Measurements from ENCODE around the gene IGFLR1. TPM values are rescaled to one million over a fixed set of nuclear protein-coding genes. Genes with fewer than 3 reads are reported as not detected.

The IGFLR1 gene
- total and polyA plus RNA-seq, 2 of the 8 experiments (the other 6 are each of a cell fraction or from before 2014, with no cell fraction given), result 8.4 to 28.9 TPM

- Histone ChIP-seq H4K8ac (ENCODE audit: extremely low read depth, insufficient read depth, low read length) (peak overlapping the region; percentile 81), H3K23ac (ENCODE audit: insufficient read length) (no peak overlapping the region), H3K36me3 (ENCODE audit: control insufficient read depth in 2 of 4, insufficient read depth in 4 of 4, low read length in 3 of 4) (peaks cover 0 to 2% (median under 1%) of the 10 kb centered on the region in 4 experiments; a peak in 2 of 8 replicates), H4K91ac (replicated peaks; ENCODE audit: insufficient read length, low read length) (no peak overlapping the region), H3K56ac (replicated peaks; ENCODE audit: insufficient read length, low read depth, low read length) (no peak overlapping the region), H3K9me3 (ENCODE audit: insufficient read depth in 2 of 2, low read depth in 1 of 2, low read length in 1 of 2) (no peaks in the 10 kb centered on the region), H2BK5ac (ENCODE audit: low read depth, low read length) (peak overlapping the region; percentile 66; the same call in 1 of the 2 replicates), H3K4me1 (replicated peaks in 1 of 4; ENCODE audit: control insufficient read depth in 3 of 4, insufficient read depth in 4 of 4, low read length in 3 of 4) (peaks cover 0 to 6% (median 3%) of the 10 kb centered on the region in 4 experiments; a peak in 4 of 7 replicates), H3K79me2 (ENCODE audit: control insufficient read depth in 1 of 2, insufficient read depth in 2 of 2, low read length in 2 of 2) (peaks cover 0 to 7% of the 10 kb centered on the region in 2 experiments; a peak in 1 of 4 replicates), H2BK15ac (ENCODE audit: low read length) (0 out of 2 replicates have a peak overlapping the region, but pooled peaks have one; percentile 72), H2AK5ac (ENCODE audit: low read depth, low read length) (no peak overlapping the region), H3K18ac (ENCODE audit: extremely low read depth, low read length) (no peak overlapping the region), H3K4me3 (ENCODE audit: extremely low read depth in 1 of 4, insufficient read depth in 2 of 4, low read depth in 3 of 4, low read length in 4 of 4) (peak overlapping the region in 3 of 4 experiments; percentile 65 to 95 (median 80); a peak in 4 of 8 replicates), H3K4ac (replicated peaks; ENCODE audit: insufficient read length, low read depth, low read length) (no peak overlapping the region), H3K27me3 (replicated peaks in 1 of 4; ENCODE audit: control insufficient read depth in 3 of 4, extremely low read depth in 1 of 4, insufficient read depth in 3 of 4, low read length in 3 of 4) (no peaks in the 10 kb centered on the region), H2BK12ac (ENCODE audit: low read depth, low read length) (0 out of 2 replicates have a peak overlapping the region, but pooled peaks have one; percentile 12), H3K9ac (replicated peaks in 1 of 4; ENCODE audit: extremely low read depth in 1 of 4, low read depth in 3 of 4, low read length in 3 of 4) (no peak overlapping the region; a peak in 1 of 7 replicates), H3K79me1 (ENCODE audit: low read depth, low read length) (no peaks in the 10 kb centered on the region; the same call in none of the 2 replicates), H4K5ac (ENCODE audit: insufficient read length, low read depth, low read length) (no peak overlapping the region), H2AFZ (ENCODE audit: low read length) (no peak overlapping the region), H3K14ac (ENCODE audit: insufficient read length) (no peak overlapping the region), H4K20me1 (replicated peaks in 1 of 2; ENCODE audit: control insufficient read depth in 1 of 2, insufficient read depth in 2 of 2, low read length in 2 of 2) (peaks cover 0 to 2% of the 10 kb centered on the region in 2 experiments), H3K23me2 (ENCODE audit: low read depth, low read length) (peaks cover 21% of the 10 kb centered on the region), H2BK120ac (replicated peaks; ENCODE audit: low read depth, low read length) (no peak overlapping the region), H3K27ac (ENCODE audit: low read depth, low read length) (no peak overlapping the region), H3K4me2 (ENCODE audit: insufficient read depth in 1 of 2, low read depth in 2 of 2, low read length in 2 of 2) (peak overlapping the region; percentile 59 to 84), H2BK20ac (ENCODE audit: low read length) (no peak overlapping the region)
- CTCF ChIA-PET (ENCODE audit: partially characterized antibody), result interaction anchor here (0.6 to 2.3 kb wide), 17 partner anchors 9 to 1454 kb away, joined by 3 to 9 read pairs (median 4); partner anchors contain the start of gene HSPB6
- no peak for DNase-seq (ENCODE audit: low read depth in 1 of 2, low spot score in 2 of 2)
- FAIRE-seq, result no peak
- no peak for TF ChIP-seq CBX8 (IDR thresholded peaks at IDR 0.05; ENCODE audit: borderline replicate concordance, low read depth, low read length)
- no peak for TF ChIP-seq KDM4A (IDR thresholded peaks at IDR 0.05; ENCODE audit: low read depth, low read length, severe bottlenecking)
- no peak for TF ChIP-seq CEBPB (IDR thresholded peaks at IDR 0.05; ENCODE audit: low read depth, low read length)
- no peak for TF ChIP-seq KDM5A (IDR thresholded peaks at IDR 0.05; ENCODE audit: low read length)
- TF ChIP-seq HDAC2 (IDR thresholded peaks at IDR 0.05; ENCODE audit: borderline replicate concordance in 1 of 2, low read depth in 2 of 2, low read length in 2 of 2), result no peak
- TF ChIP-seq TAF7 (optimal IDR thresholded peaks at IDR 0.05; ENCODE audit: borderline replicate concordance, low read depth, low read length), result no peak
- no peak for TF ChIP-seq SIN3A (conservative IDR thresholded peaks at IDR 0.05 in 1 of 2, IDR thresholded peaks at IDR 0.05 in 1 of 2; ENCODE audit: low read depth in 1 of 2, low read length in 2 of 2)
- no peak for TF ChIP-seq TBP (IDR thresholded peaks at IDR 0.05; ENCODE audit: low read depth, low read length)
- no peak for TF ChIP-seq SUZ12 (IDR thresholded peaks at IDR 0.05; ENCODE audit: low read length)
- TF ChIP-seq YY1 (IDR thresholded peaks at IDR 0.05; ENCODE audit: low read depth, low read length), result no peak
- 89% methylated on average over 18 of the region's 19 CpGs; no CpG with 5 or more reads in 1 of the 2 experiments for WGBS, 2 experiments (ENCODE audit: extremely low coverage in 1 of 2, insufficient coverage in 1 of 2, insufficient read length in 1 of 2, insufficient replicate concordance in 2 of 2, low coverage in 1 of 2, low lambda C conversion rate in 2 of 2, missing lambda C conversion rate in 1 of 2)
- POLR2A ChIA-PET (ENCODE audit: partially characterized antibody), result interaction anchor here (1.0 to 2.7 kb wide), 5 partner anchors 9 to 126 kb away, joined by 3 to 23 read pairs (median 5); partner anchors contain the start of gene HSPB6
These were observed 1.6 kb upstream of the IGFLR1 start for GRCh38 chr19:35743640-35744429.

All from H1 (cell line).